ENCODE results near the gene PHLPP1. TPM values are rescaled to one million over a fixed set of nuclear protein-coding genes. Genes with fewer than 3 reads are reported as not detected.

PHLPP1 gene
- total and polyA plus RNA-seq, 9 donors, result 4.4 to 15.9 (median 12.0) TPM

- WGBS, 3 donors, result 91 to 96% (median 93%) methylated on average over 1 of the region's 1 CpG
- peaks cover 4% of the 10 kb centered on the region for H3K4me1 ChIP-seq (ENCODE audit: insufficient read depth)
Measured at GRCh38 chr18:62755454-62755853, 40.1 kb downstream of the PHLPP1 start.

GRCh38 chr18:62755946-62756345 lies 40.6 kb downstream of the PHLPP1 start:
- H3K4me1 ChIP-seq (ENCODE audit: insufficient read depth), result peaks cover 4% of the 10 kb centered on the region
- intact Hi-C loops (cut with DNase I), result no loop called here
- H3K36me3 ChIP-seq, result no peaks in the 10 kb centered on the region
- no peaks in the 10 kb centered on the region for H3K27me3 ChIP-seq
- H3K4me3 ChIP-seq, result no peak overlapping the region
- TF ChIP-seq EP300 (IDR thresholded peaks at IDR 0.05) (no peak), CTCF (IDR thresholded peaks at IDR 0.05) (no peak), POLR2A (IDR thresholded peaks at IDR 0.05) (no peak)
- H3K9me3 ChIP-seq, result no peaks in the 10 kb centered on the region
- WGBS, 3 donors, result 94 to 98% (median 95%) methylated on average over 2 of the region's 2 CpGs
- H3K27ac ChIP-seq, result no peak overlapping the region
- DNase-seq, result no peak

More at GRCh38 chr18:62755454-62755853, 40.1 kb downstream of the PHLPP1 start:
- Histone ChIP-seq H3K4me3 (no peak overlapping the region), H3K27ac (no peak overlapping the region), H3K36me3 (no peaks in the 10 kb centered on the region), H3K27me3 (no peaks in the 10 kb centered on the region), H3K9me3 (no peaks in the 10 kb centered on the region)
- intact Hi-C loops (cut with DNase I), result no loop called here
- no peak for DNase-seq
- TF ChIP-seq EP300 (IDR thresholded peaks at IDR 0.05), result no peak

GRCh38 chr18:62757399-62758010 lies 42.2 kb downstream of the PHLPP1 start:
- no peak for DNase-seq
- no peaks in the 10 kb centered on the region for H3K4me1 ChIP-seq (ENCODE audit: insufficient read depth)
- intact Hi-C loops (cut with DNase I), result no loop called here
- no peak for TF ChIP-seq EP300 (IDR thresholded peaks at IDR 0.05)
- no peak for TF ChIP-seq CTCF (IDR thresholded peaks at IDR 0.05)
- TF ChIP-seq POLR2A (IDR thresholded peaks at IDR 0.05), result no peak
- H3K36me3 ChIP-seq, result no peaks in the 10 kb centered on the region
- no peak overlapping the region for H3K4me3 ChIP-seq
- no peaks in the 10 kb centered on the region for H3K27me3 ChIP-seq
- 86 to 88% (median 87%) methylated on average over 6 of the region's 6 CpGs for WGBS, 3 donors
- H3K27ac ChIP-seq, result no peak overlapping the region
- H3K9me3 ChIP-seq, result no peaks in the 10 kb centered on the region

GRCh38 chr18:62758591-62758990 lies 43.2 kb downstream of the PHLPP1 start:
- no peak for TF ChIP-seq EP300 (IDR thresholded peaks at IDR 0.05)
- TF ChIP-seq CTCF (IDR thresholded peaks at IDR 0.05), result no peak
- no peak for TF ChIP-seq POLR2A (IDR thresholded peaks at IDR 0.05)
- WGBS, 3 donors, result 24 to 53% (median 46%) methylated on average over 3 of the region's 3 CpGs
- H3K9me3 ChIP-seq, result no peaks in the 10 kb centered on the region
- H3K27ac ChIP-seq, result no peak overlapping the region
- no peak for DNase-seq
- H3K4me1 ChIP-seq (ENCODE audit: insufficient read depth), result no peaks in the 10 kb centered on the region
- intact Hi-C loops (cut with DNase I), result no loop called here
- H3K36me3 ChIP-seq, result no peaks in the 10 kb centered on the region
- no peak overlapping the region for H3K4me3 ChIP-seq
- no peaks in the 10 kb centered on the region for H3K27me3 ChIP-seq

GRCh38 chr18:62759704-62760402 lies 44.5 kb downstream of the PHLPP1 start:
- 52 to 61% (median 60%) methylated on average over 5 of the region's 5 CpGs for WGBS, 3 donors
- H3K27ac ChIP-seq, result no peak overlapping the region
- H3K36me3 ChIP-seq, result no peaks in the 10 kb centered on the region
- intact Hi-C loops (cut with DNase I), result no loop called here
- no peak for TF ChIP-seq EP300 (IDR thresholded peaks at IDR 0.05)
- no peak for TF ChIP-seq CTCF (IDR thresholded peaks at IDR 0.05)
- no peak for TF ChIP-seq POLR2A (IDR thresholded peaks at IDR 0.05)
- DNase-seq, result no peak
- no peak overlapping the region for H3K4me3 ChIP-seq
- H3K9me3 ChIP-seq, result no peaks in the 10 kb centered on the region
- no peaks in the 10 kb centered on the region for H3K27me3 ChIP-seq
- no peaks in the 10 kb centered on the region for H3K4me1 ChIP-seq (ENCODE audit: insufficient read depth)

All from ovary (tissue), 9 donors.